ENCODE data around the gene BANP.

The BANP gene

GRCh38 chr16:88056212-88056611 is 105.0 kb downstream of the BANP start:
- DNase-seq, result no peak

DNA sequence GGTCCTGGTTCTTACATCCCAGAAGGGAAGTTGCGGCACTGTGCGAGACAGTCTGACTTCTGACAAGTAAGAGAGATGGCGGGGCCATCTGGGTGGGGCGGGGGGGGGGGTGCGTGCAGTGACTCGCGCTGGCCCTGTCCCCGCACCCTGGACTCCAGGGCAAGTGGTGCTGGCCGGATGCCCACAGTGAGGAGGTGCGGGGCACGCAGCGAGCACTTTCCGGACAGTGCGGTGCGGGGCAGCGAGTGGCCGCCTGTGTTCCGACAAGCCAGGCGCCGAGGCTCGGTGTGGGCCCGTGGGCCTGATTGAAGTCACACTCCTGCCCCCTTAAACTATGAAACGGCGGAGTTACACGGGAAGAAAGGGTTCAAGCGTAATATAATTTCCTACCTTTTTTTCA is 106.4 kb downstream of the BANP start:
- no peak for DNase-seq

- DNase-seq, result no peak
These were observed 106.9 kb downstream of the BANP start for GRCh38 chr16:88058136-88058535.

- no peak for DNase-seq
These were observed 107.6 kb downstream of the BANP start for GRCh38 chr16:88058817-88059216.

GRCh38 chr16:88059701-88060386 is 108.6 kb downstream of the BANP start:
- no peak for DNase-seq

DNA sequence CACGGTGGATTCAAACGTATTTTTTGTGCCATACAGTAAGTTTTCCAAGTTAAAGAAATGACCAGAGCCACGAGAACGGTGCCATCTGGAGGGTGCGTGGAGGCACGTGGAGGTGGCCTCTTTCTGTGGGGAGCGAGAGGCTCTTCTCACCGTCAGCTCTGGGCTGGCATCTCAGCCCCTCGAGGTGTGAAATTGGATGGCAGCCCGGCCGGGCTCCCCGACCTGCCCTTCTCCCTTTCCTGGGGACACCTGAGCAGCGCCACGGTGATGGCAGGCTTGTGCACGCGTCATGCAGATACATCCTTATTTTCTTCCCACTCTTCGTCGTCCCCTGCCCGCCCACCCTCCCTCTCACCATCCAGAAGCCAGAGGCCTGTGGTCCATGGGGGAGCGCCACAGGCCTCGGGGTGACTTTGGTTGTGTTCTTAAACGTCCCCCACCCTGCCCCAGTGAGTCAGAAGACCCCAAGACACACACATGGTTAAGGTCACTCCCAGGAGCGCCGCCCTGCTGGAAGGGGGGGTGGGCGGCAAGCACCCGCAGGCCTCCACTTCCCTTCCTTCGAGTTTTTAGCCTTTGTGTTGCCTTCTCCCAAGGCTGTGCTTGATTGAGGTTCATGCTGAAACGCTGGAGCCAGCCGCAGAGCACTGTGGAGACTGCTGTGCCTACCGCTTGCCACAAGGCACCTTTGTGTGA is 109.4 kb downstream of the BANP start:
- no peak for DNase-seq

DNA sequence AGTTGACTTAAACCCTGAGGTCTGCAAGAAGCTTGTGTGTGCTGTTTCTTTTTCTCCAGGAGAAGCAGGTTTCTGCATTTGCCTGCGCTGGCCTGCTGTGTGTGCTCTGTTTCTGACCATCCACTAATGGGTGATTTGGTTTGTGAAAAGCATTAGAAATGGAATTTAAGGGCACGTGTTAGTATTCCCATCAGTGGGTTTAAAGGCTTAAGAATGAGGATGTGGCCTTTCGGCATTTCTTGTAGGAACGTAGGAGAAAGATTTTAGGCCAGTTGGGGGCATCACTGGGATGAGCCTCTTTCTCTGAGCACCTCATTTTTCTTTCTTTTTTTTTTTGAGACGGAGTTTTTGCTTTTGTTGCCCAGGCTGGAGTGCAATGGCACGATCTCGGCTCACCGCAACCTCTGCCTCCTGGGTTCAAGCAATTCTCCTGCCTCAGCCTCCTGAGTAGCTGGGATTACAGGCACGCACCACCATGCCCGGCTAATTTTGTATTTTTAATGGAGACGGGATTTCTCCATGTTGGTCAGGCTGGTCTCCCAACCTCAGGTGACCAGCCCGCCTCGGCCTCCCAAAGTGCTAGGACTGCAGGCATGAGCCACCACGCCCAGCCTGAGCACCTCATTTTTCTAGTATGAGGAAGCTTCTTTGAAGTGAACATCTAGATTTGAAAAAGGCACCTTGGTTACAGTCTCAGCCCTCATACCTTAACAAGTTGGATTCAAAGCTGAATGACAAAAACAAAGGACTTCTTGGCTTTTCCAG is 110.3 kb downstream of the BANP start:
- DNase-seq, result no peak

- no peak for DNase-seq
These were observed 111.3 kb downstream of the BANP start for GRCh38 chr16:88062341-88063210.

GRCh38 chr16:88063211-88063773 is 112.1 kb downstream of the BANP start:
- no peak for DNase-seq

GRCh38 chr16:88064011-88064888 is 113.0 kb downstream of the BANP start:
- DNase-seq, result no peak

GRCh38 chr16:88064889-88065746 is 113.9 kb downstream of the BANP start:
- DNase-seq, result no peak

DNA sequence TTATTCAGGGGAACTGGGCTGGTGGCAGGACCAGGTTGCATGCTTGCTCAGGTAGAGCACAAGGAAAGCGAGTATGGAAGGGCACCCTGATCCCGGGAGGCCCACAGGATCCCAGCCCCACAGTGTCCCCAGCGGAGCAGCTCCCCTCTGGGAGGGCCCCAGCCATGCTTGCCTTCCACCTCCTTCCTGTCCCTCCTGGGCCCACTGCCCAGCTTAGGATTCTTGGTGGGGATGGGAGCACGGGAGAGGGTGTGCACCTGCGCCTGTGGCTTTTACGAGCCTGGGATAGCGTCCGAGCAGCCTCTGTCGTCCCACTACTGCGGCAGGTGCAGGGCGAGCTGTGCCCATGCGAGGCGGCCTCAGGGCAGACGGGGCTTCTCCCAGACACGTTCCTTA is 114.5 kb downstream of the BANP start:
- no peak for DNase-seq

- no peak for DNase-seq
These were observed 115.0 kb downstream of the BANP start for GRCh38 chr16:88066234-88066633.

DNA sequence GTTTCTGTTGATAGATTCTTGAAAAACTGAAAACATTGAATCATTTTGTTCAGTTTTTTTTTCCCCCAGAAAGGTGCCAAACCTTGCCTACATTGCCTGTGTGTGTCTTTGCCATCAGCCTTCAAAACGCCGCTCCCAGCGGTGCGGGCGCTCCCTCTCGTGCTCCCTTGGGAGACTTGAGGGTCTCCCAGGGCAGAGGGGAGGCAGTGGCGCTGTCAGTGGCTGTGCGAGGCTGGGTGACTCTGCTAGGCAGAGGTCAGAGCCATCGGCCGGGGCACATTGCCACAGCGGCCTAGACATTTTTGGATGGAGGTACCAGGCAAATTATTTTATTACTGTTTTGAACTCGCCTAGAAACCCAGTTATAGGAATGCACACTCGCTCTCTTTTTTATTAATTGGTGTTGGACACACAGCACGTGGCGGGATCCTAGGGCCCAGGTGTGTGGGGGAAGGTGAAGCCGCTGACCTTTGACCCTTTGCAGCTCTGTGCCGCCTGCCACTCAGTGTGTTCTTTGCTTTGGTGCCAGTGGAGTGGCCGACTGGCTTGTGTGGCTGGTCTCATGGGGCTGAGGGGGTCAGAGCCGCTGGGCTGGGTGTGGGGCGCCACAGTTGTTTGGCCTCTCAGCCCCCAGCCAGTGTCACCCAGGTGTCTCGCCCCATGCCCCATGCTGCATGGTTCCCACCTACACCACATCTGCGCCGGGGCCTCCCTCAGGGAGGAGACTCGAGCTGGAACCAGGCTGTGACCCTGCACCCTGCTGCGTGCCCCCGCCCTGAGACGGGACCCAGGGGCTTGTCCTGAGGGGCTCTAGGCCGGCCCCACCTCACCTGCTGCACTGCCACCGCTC is 115.7 kb downstream of the BANP start:
- DNase-seq, result no peak

DNA sequence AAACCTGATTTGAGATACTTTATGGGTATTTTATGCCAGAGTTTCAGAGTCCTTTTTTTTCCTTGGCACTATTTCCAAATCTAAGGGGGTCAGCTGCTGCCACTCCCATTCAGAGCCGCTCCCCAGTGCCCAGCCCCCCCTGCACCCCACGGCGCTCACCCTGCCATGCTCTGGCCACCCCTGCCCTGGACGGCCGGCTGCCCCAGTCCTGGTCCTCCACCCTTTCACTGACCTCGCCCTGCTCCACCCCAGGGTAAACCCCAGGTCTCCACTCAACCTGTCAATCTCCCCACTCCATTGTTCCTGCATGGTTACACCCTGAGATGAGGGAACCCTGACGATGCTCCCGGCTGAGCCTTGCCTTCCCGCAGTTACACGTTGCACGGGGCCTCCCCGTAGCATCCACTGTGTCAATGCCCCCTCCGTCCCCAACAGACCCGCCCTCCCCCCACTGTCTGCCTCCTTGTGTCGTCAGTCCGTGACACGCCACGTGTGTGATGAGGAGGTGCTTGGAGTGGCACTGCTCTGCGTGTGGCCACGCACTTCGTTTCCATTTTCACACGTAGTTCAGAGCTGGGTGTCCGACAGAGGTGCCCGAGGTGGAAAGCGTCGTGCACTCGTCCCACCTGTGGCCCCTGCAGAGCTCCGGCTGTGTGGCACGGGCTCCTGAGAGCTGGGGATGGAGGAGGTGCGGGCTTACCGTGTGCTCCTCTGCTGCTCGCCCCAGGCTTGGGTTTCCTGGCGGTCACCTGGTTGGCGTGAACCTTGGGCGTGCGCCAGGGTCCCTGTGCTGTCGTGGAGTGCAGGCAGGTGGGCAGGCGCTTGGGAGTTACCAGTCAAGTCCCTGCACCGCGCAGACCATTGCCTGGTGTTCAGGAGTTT is 116.5 kb downstream of the BANP start:
- no peak for DNase-seq

DNA sequence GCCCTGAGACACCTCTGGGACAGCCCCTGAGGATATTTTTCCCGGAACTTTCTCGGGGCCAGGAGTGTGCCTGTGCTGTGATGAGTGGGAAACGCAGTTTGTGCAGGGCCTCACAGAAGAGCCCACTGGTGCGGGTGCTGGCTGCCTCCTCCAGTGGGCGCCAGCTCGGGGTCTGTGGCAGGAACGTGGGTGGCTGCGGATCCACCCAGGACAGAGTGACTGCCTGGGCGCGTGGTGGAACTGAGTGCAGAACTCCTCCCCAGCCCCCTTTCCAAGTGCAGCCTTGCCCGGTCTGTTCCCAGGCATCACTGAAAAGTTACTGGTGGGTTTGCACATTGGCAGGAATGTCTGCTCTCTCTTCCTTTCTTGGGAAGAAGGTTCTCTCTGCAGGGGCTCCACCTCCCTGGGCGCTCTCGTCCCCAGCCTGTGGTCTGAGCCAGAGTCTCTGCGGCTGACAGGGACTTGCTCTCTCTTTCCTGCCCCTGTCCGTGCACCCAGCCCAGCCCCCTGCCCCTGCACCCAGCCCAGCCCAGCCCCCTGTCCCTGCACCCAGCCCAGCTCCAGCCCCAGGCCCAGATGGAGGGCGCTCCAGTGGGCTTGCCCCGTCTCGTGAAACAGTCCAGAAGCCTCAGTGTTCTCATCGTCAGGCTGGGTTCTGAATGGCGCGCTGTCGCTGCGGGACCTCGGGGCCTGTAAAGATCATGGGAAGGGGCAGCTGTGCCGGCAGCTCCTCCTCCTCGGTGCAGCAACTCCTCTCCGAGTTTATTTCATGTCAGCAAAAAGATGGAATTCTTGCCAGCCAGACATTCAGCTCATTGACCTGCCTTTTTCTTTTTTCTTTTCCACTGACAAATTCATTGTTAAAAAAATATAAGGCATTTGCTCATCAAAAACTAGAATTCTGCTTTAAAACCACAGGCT is 117.5 kb downstream of the BANP start:
- no peak for DNase-seq

DNA sequence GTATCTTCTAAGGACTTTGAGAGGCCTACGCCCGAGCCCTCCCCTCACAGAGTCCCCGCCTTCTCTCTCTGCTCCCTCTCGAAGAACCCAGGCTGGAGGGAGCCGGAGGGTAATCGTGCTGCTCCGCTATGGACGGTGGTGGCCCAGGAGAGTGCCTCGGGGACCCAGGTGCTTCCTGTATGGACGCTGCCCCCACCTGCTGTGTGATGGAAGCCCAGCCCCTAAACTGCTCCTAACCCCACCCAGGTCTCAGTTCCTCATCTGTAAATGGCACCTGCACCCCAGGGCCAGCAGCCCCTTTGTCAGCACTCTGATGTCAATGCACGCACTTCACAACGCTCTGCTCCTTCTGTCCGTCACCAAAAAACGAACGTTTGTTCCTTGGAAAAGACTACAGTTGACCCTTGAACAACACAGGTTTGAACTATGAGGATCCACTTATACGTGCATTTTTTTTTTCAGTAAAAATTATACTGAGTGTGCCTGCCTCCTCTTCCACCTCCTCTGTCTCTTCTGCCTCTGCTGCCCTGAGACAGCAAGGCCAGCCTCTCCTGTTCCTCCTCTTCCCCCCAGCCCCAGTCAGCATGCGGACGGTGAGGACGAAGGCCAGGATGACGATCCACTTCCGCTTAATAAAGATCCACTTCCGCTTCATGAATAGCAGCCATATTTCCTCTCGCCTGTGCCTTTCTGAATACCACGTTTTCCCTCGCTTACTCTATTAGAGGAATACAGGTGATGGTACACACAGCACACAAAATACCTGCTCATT is 118.3 kb downstream of the BANP start:
- no peak for DNase-seq

All from SHP77 treated with DMSO at 0.1 percent for 48 hours (cell line).